NT2/D1 (cell line): Measurements from ENCODE around the gene FOXB1.

ENCODE experiments used
- SUZ12 ChIP-seq: IDR thresholded peaks from 2 replicates; pipeline ENCODE4 v1.6.1; 2011; ENCODE audit not compliant: insufficient read length, insufficient read depth; ENCODE audit errors: extremely low read depth
- YY1 ChIP-seq: IDR thresholded peaks from 2 replicates; pipeline ENCODE4 v1.6.1; 2011; ENCODE audit not compliant: insufficient read length, insufficient read depth
- ZNF274 ChIP-seq: IDR thresholded peaks from 2 replicates; pipeline ENCODE4 v1.6.1; 2011; ENCODE audit warnings: mild to moderate bottlenecking, low read depth, low read length

GRCh38 chr15:59963925-59964324 lies 40.2 kb upstream of the FOXB1 start:
- TF ChIP-seq YY1 (no peak), ZNF274 (no peak), SUZ12 (no peak)
